ENCODE results near the gene FADS6.
"Not testable (repeated sequence)": the region's sequence is repeated elsewhere in the genome, so short reads cannot be mapped to it uniquely, and the experiment has no call there.

The FADS6 gene

DNA sequence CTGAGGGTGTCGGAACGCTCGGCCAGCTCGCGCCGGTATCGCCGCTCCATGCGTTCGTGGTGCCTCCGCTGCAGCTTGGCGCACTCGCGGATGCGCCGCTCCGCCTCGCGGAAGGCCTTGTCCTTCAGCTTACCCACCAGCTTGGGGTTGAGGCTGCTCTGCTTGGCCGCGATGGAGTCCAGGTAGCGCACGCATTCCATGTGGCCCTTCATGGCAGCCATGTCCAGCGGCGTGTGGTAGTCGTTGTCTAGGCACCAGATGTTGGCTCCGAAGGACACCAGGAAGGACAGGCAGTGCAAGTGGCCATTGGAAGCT is 26.8 kb upstream of the FADS6 start:
- FAIRE-seq: no peak

DNA sequence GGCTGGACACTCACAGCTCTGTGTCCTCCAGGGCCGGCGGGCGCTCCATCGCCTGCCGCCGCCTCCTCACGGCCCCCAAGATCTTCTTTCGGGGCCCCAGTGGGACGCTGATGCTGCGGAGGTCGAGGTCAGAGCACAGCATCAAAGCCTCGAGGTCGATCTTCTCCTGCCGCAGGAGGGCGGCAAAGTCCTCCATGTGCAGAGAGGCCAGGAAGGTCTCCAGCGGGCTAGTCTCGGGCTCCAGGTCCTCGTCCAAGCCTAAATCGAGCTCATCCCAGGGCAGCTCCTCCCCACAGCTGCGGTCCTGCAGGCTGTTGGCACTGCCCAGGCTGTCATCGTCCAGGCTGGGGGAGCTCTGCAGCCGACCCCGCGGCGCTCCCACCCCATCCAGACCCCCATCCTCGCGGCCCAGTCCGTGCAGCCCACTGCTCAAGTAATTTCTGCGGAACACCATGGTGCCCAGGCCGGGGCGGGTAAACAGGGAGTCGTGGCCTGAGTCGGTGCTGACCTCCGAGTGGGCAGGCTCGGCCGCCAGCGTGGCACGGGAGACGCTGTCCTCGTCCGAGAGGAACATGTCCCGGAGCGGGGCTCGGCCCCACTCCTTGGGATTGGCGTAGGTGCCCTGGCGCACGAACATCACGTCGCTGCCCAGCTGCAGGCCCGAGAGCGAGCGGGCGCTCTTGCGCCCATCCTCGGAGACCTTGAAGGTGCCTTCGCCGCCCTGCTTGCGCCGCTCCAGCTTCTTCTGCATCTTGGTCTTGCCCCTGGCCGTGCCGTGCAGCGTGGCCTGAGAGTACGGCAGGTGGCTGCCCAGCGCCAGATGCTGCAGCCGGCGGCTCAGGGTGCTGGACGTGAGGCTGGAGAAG is 26.2 kb upstream of the FADS6 start:
- FAIRE-seq: no peak

- no peak for FAIRE-seq
Observed at GRCh38 chr17:74918906-74919305, 25.5 kb upstream of the FADS6 start.

DNA sequence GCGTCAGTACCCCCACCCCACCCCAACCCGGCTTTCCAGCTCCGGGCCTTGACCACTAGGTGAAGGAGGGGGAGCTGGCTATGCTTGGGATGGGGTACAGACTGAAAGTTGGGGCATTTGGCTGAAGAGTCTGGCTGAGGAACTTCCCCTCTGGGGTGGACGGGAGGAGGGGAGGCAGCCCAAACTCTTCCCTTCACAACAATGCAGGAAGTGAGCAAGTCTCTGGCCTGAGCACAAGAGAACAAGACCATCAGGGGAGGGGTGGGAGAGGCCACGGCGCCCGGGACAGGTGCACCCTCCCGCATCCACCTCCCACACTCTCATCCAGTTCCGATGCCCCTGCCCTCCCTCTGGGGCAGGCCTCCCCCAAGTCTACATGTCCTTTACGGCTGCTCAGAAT is 24.0 kb upstream of the FADS6 start:
- FAIRE-seq: no peak

GRCh38 chr17:74916851-74917199 is 23.4 kb upstream of the FADS6 start:
- no peak for FAIRE-seq

- FAIRE-seq: no peak
Observed at GRCh38 chr17:74916136-74916850, 22.9 kb upstream of the FADS6 start.

DNA sequence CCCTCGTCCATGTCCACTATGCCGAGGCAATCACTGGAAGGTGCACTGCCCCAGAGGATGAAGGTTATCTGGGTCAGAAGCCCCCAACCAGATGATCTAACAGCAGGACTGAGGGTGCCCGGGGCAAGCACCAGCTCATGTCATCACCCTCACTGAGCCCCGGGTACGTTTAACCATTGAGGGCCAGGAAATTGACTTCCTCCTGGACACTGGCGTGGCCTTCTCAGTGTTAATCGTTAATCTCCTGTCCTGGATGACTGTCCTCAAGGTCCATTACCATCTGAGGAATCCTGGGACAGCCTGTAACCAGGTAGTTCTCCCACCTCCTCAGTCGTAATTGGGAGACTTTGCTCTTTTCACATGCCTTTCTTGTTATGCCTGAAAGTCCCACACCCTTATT is 18.0 kb upstream of the FADS6 start:
- not testable (repeated sequence) for FAIRE-seq

- FAIRE-seq: not testable (repeated sequence)
Observed at GRCh38 chr17:74909097-74909496, 15.7 kb upstream of the FADS6 start.

- FAIRE-seq: no peak
Observed at GRCh38 chr17:74907012-74907411, 13.6 kb upstream of the FADS6 start.

- FAIRE-seq: not testable (repeated sequence)
Observed at GRCh38 chr17:74906214-74906793, 12.9 kb upstream of the FADS6 start.

GRCh38 chr17:74904687-74905409 is 11.4 kb upstream of the FADS6 start:
- no peak for FAIRE-seq

DNA sequence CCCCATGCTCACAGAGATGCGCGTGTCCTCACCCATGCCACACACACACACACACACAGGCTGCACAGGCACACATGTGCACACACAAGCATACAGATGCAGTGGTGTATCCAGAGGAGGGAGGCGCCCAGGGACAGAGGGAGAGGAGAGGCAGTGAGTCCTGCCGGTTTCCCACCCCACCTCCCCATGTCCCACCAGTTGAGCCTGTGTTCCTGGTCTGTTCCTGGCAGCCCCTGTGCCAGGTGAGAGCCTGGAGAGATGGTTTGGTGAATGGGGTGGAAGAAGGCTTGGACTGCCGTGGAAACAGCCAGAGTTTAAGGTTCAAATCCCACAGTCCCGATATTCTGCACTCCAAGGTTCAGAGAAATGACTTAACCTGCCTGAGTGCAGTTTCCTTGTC is 10.2 kb upstream of the FADS6 start:
- no peak for FAIRE-seq

DNA sequence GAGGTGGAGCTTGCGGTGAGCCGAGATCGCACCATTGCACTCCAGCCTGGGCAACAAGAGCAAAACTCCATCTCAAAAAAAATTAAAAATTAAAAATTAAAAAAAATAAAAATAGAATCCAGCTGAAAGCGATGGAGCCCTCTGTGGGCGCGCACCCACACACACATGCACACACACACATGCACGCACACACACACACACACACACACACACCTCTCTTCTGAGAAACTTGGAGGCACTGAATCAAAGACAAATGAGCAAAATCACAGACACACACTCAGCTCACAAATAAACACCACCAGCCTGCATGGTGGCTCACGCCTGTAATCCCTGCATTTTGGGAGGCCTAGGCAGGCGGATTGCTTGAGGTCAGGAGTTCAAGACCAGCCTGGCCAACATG is 9.6 kb upstream of the FADS6 start:
- FAIRE-seq: no peak

GRCh38 chr17:74901353-74902135 is 8.1 kb upstream of the FADS6 start:
- no peak for FAIRE-seq

DNA sequence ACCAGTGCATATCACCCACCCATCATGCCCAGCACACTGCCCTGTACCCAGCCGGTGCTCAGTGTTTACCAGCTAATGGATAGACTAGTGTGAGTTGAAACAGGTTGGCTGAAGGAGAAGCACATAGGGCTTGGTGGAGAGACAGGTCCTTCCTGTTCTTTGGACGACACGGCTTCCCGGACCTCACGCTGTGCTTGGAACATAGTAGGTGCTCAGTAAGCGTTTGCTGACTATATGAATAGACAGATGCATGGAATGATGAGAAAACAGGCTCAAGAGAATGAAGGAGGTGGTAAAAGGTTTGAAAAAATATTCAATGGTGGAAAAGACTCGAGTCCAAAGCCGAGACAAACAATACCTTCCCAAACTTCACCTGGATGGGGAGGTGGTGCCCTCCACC is 6.8 kb upstream of the FADS6 start:
- FAIRE-seq: no peak

DNA sequence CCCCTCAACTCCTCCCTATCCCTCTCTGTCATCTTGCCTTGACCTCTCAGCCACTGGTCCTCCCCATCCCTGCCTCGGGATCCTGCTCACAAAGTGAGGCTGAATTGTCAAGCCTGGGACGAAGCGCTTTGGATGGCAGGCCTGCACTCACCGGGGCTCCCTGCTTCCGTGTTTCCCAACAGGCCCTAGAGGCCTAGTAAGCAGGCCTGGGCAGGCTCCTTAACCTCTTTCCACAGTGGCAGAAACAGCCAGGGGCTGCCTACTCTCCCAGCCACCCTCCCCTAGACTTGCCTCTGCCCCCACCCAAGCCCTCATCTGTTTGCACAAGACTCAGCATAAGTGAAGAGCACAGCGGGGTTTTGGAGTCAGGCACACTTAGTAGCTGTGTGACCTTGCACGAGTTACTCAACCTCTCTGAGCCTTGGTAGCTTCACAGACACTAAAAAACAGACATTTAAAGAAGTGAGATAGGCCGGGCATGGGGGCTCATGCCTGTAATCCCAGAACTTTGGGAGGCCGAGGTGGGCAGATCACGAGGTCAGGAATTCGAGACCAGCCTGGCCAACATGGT is 5.0 kb upstream of the FADS6 start:
- no peak for FAIRE-seq

- FAIRE-seq: no peak
Observed at GRCh38 chr17:74893936-74894671, 671 bp upstream of the FADS6 start.

GRCh38 chr17:74892013-74892841 is 1.2 kb downstream of the FADS6 start:
- no peak for FAIRE-seq

DNA sequence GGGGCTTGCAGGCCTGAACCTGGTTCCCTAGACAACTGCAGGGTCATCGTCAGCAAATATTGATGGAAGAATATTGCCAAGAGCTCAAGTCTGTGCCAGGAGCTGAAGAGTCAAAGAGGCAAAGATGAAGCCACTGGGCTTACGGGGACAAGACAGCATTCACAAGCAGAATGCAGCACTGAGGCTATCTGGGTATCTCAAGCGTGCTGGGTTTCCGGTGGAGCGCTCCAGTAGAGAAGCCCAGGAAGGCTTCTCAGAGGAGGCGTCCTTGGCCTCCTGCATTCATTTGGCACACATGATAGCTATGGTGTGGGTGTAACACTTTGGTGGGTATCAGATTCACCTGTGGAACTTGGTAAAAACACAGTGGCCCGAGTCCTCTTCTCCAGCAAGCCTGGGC is 2.9 kb downstream of the FADS6 start:
- no peak for FAIRE-seq

DNA sequence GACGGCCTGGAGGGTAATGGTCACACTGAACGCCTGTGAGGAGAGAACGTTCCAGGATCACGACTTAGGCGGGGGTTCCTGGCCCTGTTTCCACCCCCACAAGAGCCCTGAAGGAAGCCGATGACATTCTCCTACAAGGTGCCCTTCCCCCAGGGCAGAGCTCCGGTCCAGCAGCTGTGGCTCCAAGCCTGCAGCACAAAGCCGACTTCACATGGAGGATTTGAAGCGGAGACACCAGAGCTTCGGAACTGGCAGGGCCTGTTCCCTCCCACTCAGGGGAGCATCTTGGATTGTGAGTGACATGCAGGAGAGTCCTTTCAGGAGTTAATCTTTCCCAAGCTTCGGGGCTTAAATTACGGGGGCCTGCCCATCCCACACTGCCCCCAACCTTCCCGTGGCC is 5.0 kb downstream of the FADS6 start:
- FAIRE-seq: no peak
